Measurements from ENCODE around the gene ZC3HAV1L.
"Not testable (repeated sequence)": the region's sequence is repeated elsewhere in the genome, so short reads cannot be mapped to it uniquely, and the experiment has no call there.

The ZC3HAV1L gene

GRCh38 chr7:139051655-139052054 is 15.8 kb upstream of the ZC3HAV1L start:
- no peak for DNase-seq

- DNase-seq, result peak; percentile 56
Measured at GRCh38 chr7:139049936-139050335, 14.1 kb upstream of the ZC3HAV1L start.

- DNase-seq, result no peak
Measured at GRCh38 chr7:139049111-139049510, 13.3 kb upstream of the ZC3HAV1L start.

- no peak for DNase-seq
Measured at GRCh38 chr7:139047970-139048369, 12.1 kb upstream of the ZC3HAV1L start.

GRCh38 chr7:139046143-139046542 is 10.3 kb upstream of the ZC3HAV1L start:
- DNase-seq, result no peak

GRCh38 chr7:139044813-139045794 is 9.3 kb upstream of the ZC3HAV1L start:
- DNase-seq, result no peak

- DNase-seq, result no peak
Measured at GRCh38 chr7:139043823-139044812, 8.3 kb upstream of the ZC3HAV1L start.

GRCh38 chr7:139041378-139042085 is 5.7 kb upstream of the ZC3HAV1L start:
- no peak for DNase-seq

- DNase-seq, result no peak
Measured at GRCh38 chr7:139038691-139039090, 2.8 kb upstream of the ZC3HAV1L start.

GRCh38 chr7:139036901-139037300 is 1.1 kb upstream of the ZC3HAV1L start:
- DNase-seq, result no peak

GRCh38 chr7:139034855-139035585 is 822 bp downstream of the ZC3HAV1L start:
- DNase-seq, result peak; percentile 38

GRCh38 chr7:139034336-139034735 is 1.5 kb downstream of the ZC3HAV1L start:
- no peak for DNase-seq

- DNase-seq, result no peak
Measured at GRCh38 chr7:139033346-139034114, 2.3 kb downstream of the ZC3HAV1L start.

- DNase-seq, result no peak
Measured at GRCh38 chr7:139032473-139032872, 3.4 kb downstream of the ZC3HAV1L start.

- DNase-seq, result no peak
Measured at GRCh38 chr7:139029353-139029752, 6.5 kb downstream of the ZC3HAV1L start.

- DNase-seq, result no peak
Measured at GRCh38 chr7:139026551-139026950, 9.3 kb downstream of the ZC3HAV1L start.

GRCh38 chr7:139025861-139026260 is 10.0 kb downstream of the ZC3HAV1L start:
- DNase-seq, result not testable (repeated sequence)

- DNase-seq, result peak; percentile 14
Measured at GRCh38 chr7:139023076-139023475, 12.8 kb downstream of the ZC3HAV1L start.

- no peak for DNase-seq
Measured at GRCh38 chr7:139022286-139022685, 13.6 kb downstream of the ZC3HAV1L start.

- no peak for DNase-seq
Measured at GRCh38 chr7:139018910-139019309, 16.9 kb downstream of the ZC3HAV1L start.

GRCh38 chr7:139016931-139017511 is 18.8 kb downstream of the ZC3HAV1L start:
- peak; percentile 74 for DNase-seq

Measured in fibroblast of upper back skin (primary cell).